Activated T-cell treated with anti-CD3 and anti-CD28 coated beads, Interleukin-2, amount 50 U/mL, for 1 hour (primary cell): Measurements from ENCODE around the gene RETN.

ENCODE experiments used
- DNase-seq: peaks from one replicate; pipeline ENCODE4 v3.0.0-alpha.2; 2020

RETN gene

DNA sequence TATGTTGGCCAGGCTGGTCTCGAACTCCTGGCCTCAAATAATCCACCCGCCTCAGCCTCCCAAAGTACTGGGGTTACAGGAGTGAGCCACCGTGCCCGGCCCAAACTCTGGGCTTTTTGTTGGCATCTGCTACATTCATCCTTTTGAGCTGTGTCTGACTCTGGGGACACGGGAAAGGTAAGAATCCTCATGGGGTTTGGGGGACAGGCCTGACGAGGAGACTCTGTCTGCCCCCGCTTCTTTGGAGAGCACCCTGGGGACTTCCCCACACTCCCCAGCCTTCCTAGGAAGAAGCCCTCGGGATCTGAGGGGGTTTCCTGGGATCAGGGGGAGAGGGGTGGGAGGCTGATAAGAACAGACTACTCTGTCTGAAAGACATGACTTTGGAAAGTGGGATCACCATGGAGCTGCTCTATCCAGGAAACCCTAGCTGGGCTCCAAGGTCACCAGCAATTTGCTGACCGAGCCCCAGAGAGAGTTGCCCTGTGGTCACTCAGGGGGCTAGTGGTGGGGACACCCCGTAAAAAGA lies 41.1 kb downstream of the RETN start:
- DNase-seq: no peak

DNA sequence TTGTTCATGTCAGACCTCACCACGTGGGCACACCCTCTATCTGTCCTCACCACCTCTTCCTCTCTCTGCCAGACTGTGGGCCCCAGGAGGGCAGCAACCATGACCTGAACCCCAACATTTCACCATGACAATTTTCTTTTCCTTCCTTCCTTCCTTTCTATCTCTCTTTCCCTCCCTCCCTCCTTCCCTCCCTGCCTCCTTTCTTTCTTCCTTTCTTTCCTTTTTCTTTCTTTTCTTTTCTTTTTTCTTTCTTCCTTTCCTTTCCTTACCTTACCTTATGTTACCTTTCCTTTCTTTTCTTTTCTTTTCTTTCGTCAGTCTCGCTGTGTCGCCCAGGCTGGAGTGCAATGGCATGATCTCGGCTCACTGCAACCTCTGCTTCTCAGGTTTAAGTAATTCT lies 41.8 kb downstream of the RETN start:
- no peak for DNase-seq

DNA sequence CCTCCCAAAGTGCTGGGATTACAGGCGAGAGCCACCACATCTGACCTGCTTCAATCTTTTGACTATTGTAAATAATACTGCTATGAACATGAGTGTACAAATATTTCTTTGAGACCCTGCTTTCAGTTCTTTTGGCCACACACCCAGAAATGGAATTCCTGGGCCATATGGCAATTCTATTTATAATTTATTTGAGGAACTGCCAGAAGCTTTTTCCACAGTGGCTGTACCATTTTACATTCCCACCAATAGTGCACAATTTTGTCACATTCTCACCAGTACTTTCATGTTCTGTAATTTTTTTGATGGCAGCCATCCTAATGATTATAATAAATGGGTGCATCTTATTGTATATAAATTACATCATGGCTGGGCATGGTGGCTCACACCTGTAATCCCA lies 46.8 kb downstream of the RETN start:
- no peak for DNase-seq

DNA sequence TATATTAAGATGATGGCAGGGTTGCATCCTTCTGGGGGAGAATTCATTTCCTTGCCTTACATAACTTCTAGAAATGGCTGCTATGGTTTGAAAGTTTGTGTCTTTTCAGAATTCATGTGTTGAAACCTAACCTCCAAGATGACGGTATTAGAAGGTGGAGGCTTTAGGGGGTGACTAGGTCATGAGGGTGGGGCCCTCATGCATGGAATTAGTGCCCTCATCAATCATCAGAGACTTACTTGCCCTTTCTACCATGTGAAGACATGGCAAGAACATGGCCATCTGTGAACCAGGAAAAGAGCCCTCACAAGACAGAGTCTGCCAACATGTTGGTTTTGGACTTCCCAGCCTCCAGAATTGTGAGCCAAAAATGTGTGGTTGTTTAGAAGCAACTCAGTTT lies 47.9 kb downstream of the RETN start:
- no peak for DNase-seq

GRCh38 chr19:7718668-7719067 lies 49.8 kb downstream of the RETN start:
- DNase-seq: no peak
